Activated gamma-delta T cell treated with anti-CD3 and anti-CD28 coated beads, Interleukin-2, amount 50 U/mL, for 16 hours (primary cell): Measurements from ENCODE around the gene HNF4A.
A peak's percentile ranks its signal among the peaks of the same experiment; 100 is the strongest.
"Not testable (repeated sequence)": the region's sequence is repeated elsewhere in the genome, so short reads cannot be mapped to it uniquely, and the experiment has no call there.

ENCODE experiments used
- DNase-seq: peaks from one replicate; pipeline ENCODE4 v3.0.0-alpha.2; 2020; ENCODE audit warnings: low read depth

HNF4A gene

GRCh38 chr20:44345941-44346340 is 9.6 kb upstream of the HNF4A start:
- DNase-seq, result not testable (repeated sequence)

GRCh38 chr20:44348168-44348659 is 7.3 kb upstream of the HNF4A start:
- no peak for DNase-seq

GRCh38 chr20:44349349-44349748 is 6.2 kb upstream of the HNF4A start:
- no peak for DNase-seq

- no peak for DNase-seq
Observed at GRCh38 chr20:44350567-44350966, 4.9 kb upstream of the HNF4A start.

- DNase-seq, result no peak
Observed at GRCh38 chr20:44354979-44355497, 461 bp upstream of the HNF4A start.

GRCh38 chr20:44356353-44356723 is 839 bp downstream of the HNF4A start:
- no peak for DNase-seq

GRCh38 chr20:44357020-44357419 is 1.5 kb downstream of the HNF4A start:
- no peak for DNase-seq

- no peak for DNase-seq
Observed at GRCh38 chr20:44357555-44358125, 2.1 kb downstream of the HNF4A start.

- DNase-seq, result no peak
Observed at GRCh38 chr20:44358776-44359175, 3.3 kb downstream of the HNF4A start.

GRCh38 chr20:44360221-44360620 is 4.7 kb downstream of the HNF4A start:
- no peak for DNase-seq

GRCh38 chr20:44361021-44361420 is 5.5 kb downstream of the HNF4A start:
- DNase-seq, result no peak

GRCh38 chr20:44362466-44362940 is 7.0 kb downstream of the HNF4A start:
- no peak for DNase-seq

- DNase-seq, result no peak
Observed at GRCh38 chr20:44364068-44364467, 8.6 kb downstream of the HNF4A start.

GRCh38 chr20:44364780-44365179 is 9.3 kb downstream of the HNF4A start:
- no peak for DNase-seq

- DNase-seq, result no peak
Observed at GRCh38 chr20:44367746-44368145, 12.2 kb downstream of the HNF4A start.

GRCh38 chr20:44370639-44371218 is 15.2 kb downstream of the HNF4A start:
- DNase-seq, result no peak

- DNase-seq, result no peak
Observed at GRCh38 chr20:44382641-44383040, 27.1 kb downstream of the HNF4A start.

- DNase-seq, result peak; percentile 80
Observed at GRCh38 chr20:44384423-44385027, 29.0 kb downstream of the HNF4A start.

GRCh38 chr20:44388466-44389023 is 33.0 kb downstream of the HNF4A start:
- DNase-seq, result peak; percentile 39

GRCh38 chr20:44389871-44390270 is 34.4 kb downstream of the HNF4A start:
- no peak for DNase-seq

GRCh38 chr20:44390280-44390679 is 34.8 kb downstream of the HNF4A start:
- no peak for DNase-seq

- DNase-seq, result no peak
Observed at GRCh38 chr20:44392088-44392775, 36.7 kb downstream of the HNF4A start.
